Measurements from ENCODE around the gene PER2. TPM values are rescaled to one million over a fixed set of nuclear protein-coding genes. Genes with fewer than 3 reads are reported as not detected.

PER2 gene
- total and polyA plus RNA-seq, 2 of the 4 experiments (the other 2 are of a cell fraction), result 1.7 to 3.2 TPM

GRCh38 chr2:238233625-238234024 is 54.8 kb downstream of the PER2 start:
- Histone ChIP-seq H2BK120ac (ENCODE audit: low read depth, low read length) (no peak overlapping the region), H4K5ac (ENCODE audit: low read depth, low read length) (no peak overlapping the region), H2BK20ac (ENCODE audit: low read depth, low read length) (no peak overlapping the region), H2BK15ac (ENCODE audit: low read depth, low read length) (no peak overlapping the region), H3K4me3 (ENCODE audit: insufficient read depth, low read depth, low read length) (no peak overlapping the region), H3K4ac (ENCODE audit: low read depth, low read length) (no peak overlapping the region), H3K14ac (replicated peaks; ENCODE audit: low read depth, low read length) (no peak overlapping the region), H2AK9ac (replicated peaks; ENCODE audit: low read depth, low read length, poor library complexity) (no peak overlapping the region), H3K4me2 (ENCODE audit: low read depth, low read length) (no peak overlapping the region), H3K9me1 (ENCODE audit: insufficient read depth, low read length) (no peaks in the 10 kb centered on the region), H3K27ac (ENCODE audit: insufficient read depth, low read length) (no peak overlapping the region), H2BK5ac (ENCODE audit: low read depth, low read length, poor library complexity, severe bottlenecking) (no peak overlapping the region), H4K20me1 (ENCODE audit: insufficient read depth, low read length) (no peaks in the 10 kb centered on the region), H3K79me1 (ENCODE audit: low read depth in 1 of 2, low read length in 2 of 2) (no peaks in the 10 kb centered on the region; a peak in 1 of 4 replicates), H3K36me3 (ENCODE audit: control insufficient read depth, insufficient read depth, low read length) (no peaks in the 10 kb centered on the region), H3K18ac (ENCODE audit: low read depth, low read length) (no peak overlapping the region), H3K56ac (ENCODE audit: extremely low read depth, insufficient read depth, low read length) (no peak overlapping the region), H2AK5ac (ENCODE audit: low read depth, low read length) (no peak overlapping the region), H3K9ac (ENCODE audit: low read depth, low read length) (no peak overlapping the region), H4K8ac (ENCODE audit: low read depth in 2 of 2, low read length in 2 of 2) (no peak overlapping the region), H3K9me3 (ENCODE audit: control insufficient read depth, insufficient read depth, low read length) (0 out of 2 replicates have a peak, but pooled peaks cover 2% of the 10 kb centered on the region), H2AFZ (replicated peaks; ENCODE audit: low read length, poor library complexity) (no peak overlapping the region), H3K27me3 (ENCODE audit: control insufficient read depth, insufficient read depth, low read length) (peaks cover 30% of the 10 kb centered on the region), H4K91ac (ENCODE audit: insufficient read depth, low read depth, low read length) (no peak overlapping the region), H3K4me1 (ENCODE audit: control insufficient read depth, insufficient read depth, low read length) (peaks cover 3% of the 10 kb centered on the region; the same call in 1 of the 2 replicates), H3K23ac (ENCODE audit: low read depth, low read length) (no peak overlapping the region)
- DNase-seq, result no peak
- in situ Hi-C loops (cut with MboI; ENCODE audit: low sequenced_read_pairs) (no loop called here), intact Hi-C loops (cut with micrococcal nuclease) (no loop called here), dilution Hi-C loops (cut with HindIII; ENCODE audit: low sequenced_read_pairs, unreplicated experiment) (no loop called here)
- CTCF ChIA-PET, result no interaction called here
- WGBS, 2 experiments (ENCODE audit: extremely low coverage in 2 of 2, insufficient read length in 1 of 2), result no CpG with 5 or more reads among the region's 12 CpGs
- POLR2A ChIA-PET (ENCODE audit: unreplicated experiment), result no interaction called here
- ATAC-seq (ENCODE audit: low read depth), result no peak
- no TSS peak for BruUV-seq (replicated peaks)
- no peak for TF ChIP-seq FOS (IDR thresholded peaks at IDR 0.05; ENCODE audit: low read depth, low read length)
- no peak for TF ChIP-seq CHD1 (IDR thresholded peaks at IDR 0.05; ENCODE audit: low read depth, low read length)
- no peak for TF ChIP-seq POLR2A (IDR thresholded peaks at IDR 0.05; ENCODE audit: low read depth, low read length)
- no peak for TF ChIP-seq BHLHE40 (IDR thresholded peaks at IDR 0.05; ENCODE audit: low read depth, low read length)
- TF ChIP-seq, protein P1, sequence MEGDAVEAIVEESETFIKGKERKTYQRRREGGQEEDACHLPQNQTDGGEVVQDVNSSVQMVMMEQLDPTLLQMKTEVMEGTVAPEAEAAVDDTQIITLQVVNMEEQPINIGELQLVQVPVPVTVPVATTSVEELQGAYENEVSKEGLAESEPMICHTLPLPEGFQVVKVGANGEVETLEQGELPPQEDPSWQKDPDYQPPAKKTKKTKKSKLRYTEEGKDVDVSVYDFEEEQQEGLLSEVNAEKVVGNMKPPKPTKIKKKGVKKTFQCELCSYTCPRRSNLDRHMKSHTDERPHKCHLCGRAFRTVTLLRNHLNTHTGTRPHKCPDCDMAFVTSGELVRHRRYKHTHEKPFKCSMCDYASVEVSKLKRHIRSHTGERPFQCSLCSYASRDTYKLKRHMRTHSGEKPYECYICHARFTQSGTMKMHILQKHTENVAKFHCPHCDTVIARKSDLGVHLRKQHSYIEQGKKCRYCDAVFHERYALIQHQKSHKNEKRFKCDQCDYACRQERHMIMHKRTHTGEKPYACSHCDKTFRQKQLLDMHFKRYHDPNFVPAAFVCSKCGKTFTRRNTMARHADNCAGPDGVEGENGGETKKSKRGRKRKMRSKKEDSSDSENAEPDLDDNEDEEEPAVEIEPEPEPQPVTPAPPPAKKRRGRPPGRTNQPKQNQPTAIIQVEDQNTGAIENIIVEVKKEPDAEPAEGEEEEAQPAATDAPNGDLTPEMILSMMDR (conservative IDR thresholded peaks at IDR 0.05; ENCODE audit: low read depth, low read length), result no peak
- TF ChIP-seq CEBPB (IDR thresholded peaks at IDR 0.05; ENCODE audit: low read depth, low read length), result no peak
- TF ChIP-seq RCOR1 (IDR thresholded peaks at IDR 0.05; ENCODE audit: insufficient replicate concordance, low read length), result no peak
- no peak for TF ChIP-seq NFE2L2 (IDR thresholded peaks at IDR 0.05; ENCODE audit: low read depth, low read length)
- TF ChIP-seq MAFK (IDR thresholded peaks at IDR 0.05; ENCODE audit: low read depth, low read length), result no peak
- no peak for TF ChIP-seq ELK1 (IDR thresholded peaks at IDR 0.05; ENCODE audit: borderline replicate concordance, low read depth, low read length)
- no peak for TF ChIP-seq USF2 (IDR thresholded peaks at IDR 0.05; ENCODE audit: low read depth, low read length)
- TF ChIP-seq MAZ (IDR thresholded peaks at IDR 0.05; ENCODE audit: borderline replicate concordance, low read depth, low read length), result no peak
- no peak for TF ChIP-seq RAD21 (IDR thresholded peaks at IDR 0.05; ENCODE audit: low read length)
- no peak for TF ChIP-seq MXI1 (IDR thresholded peaks at IDR 0.05; ENCODE audit: borderline replicate concordance, low read depth, low read length)
- TF ChIP-seq RFX5 (IDR thresholded peaks at IDR 0.05; ENCODE audit: low read depth, low read length), result no peak
- TF ChIP-seq SMC3 (IDR thresholded peaks at IDR 0.05; ENCODE audit: low read depth, low read length), result no peak

Data from IMR-90 (cell line).